Measurements from ENCODE around the gene PPP3CB. TPM values are rescaled to one million over a fixed set of nuclear protein-coding genes. Genes with fewer than 3 reads are reported as not detected.

The PPP3CB gene
- total and polyA plus RNA-seq, 4 donors = 49.1 to 180 (median 170) TPM

DNA sequence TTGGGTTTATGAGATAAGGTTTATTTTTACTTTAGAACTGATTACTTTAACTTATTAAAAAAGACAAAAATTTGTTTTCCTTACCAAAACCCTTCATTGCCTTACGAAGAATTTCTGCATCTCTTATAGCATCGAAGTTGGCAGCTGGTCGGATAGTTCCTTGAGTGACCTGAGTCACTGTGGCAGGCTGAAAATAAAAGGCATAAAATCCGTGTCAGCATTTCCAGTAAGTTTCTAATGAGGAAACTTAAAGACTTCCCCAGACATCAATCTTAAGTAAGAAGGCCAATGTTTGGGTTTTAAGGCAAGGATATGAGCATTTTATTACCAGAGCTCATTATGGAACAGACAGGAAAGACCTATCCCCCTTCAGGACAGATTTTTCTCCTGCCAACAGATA, 107.6 kb downstream of the PPP3CB start:
- Histone ChIP-seq H3K9me3 (ENCODE audit: control insufficient read depth, insufficient read depth, low read length) (no peaks in the 10 kb centered on the region), H3K27ac (ENCODE audit: low read depth, low read length) (no peak overlapping the region), H3K4me3 (ENCODE audit: low read depth, low read length) (no peak overlapping the region), H3K27me3 (ENCODE audit: control insufficient read depth, insufficient read depth, low read length) (no peaks in the 10 kb centered on the region), H3K4me1 (ENCODE audit: control insufficient read depth, insufficient read depth, low read length) (no peaks in the 10 kb centered on the region), H3K36me3 (ENCODE audit: control insufficient read depth, insufficient read depth, low read length) (peaks cover 37% of the 10 kb centered on the region)
- no CpG with 5 or more reads among the region's 4 CpGs for WGBS (ENCODE audit: insufficient coverage)
- no peak for DNase-seq (ENCODE audit: low read depth in 4 of 6, low spot score in 6 of 6)

DNA sequence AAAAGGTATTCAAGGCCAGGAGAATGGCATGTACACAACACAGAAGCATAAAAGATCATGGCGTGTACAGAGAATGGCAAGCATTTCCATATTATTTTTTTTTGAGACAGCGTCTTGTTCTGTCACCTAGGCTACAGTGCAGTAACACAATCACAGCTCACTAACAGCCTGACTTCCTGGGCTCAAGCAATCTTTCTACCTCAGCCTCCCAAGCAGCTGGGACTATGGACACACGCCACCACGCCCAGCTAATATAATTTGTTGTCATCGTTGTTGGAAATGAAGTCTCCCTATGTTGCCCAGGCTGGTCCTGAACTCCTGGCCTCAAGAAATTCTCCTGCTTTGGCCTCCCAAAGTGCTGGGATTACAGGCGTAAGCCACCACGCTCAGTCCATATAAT, 109.2 kb downstream of the PPP3CB start:
- 98% methylated on average over 5 of the region's 7 CpGs for WGBS (ENCODE audit: insufficient coverage)
- Histone ChIP-seq H3K36me3 (ENCODE audit: control insufficient read depth, insufficient read depth, low read length) (peaks cover 47% of the 10 kb centered on the region), H3K4me3 (ENCODE audit: low read depth, low read length) (no peak overlapping the region), H3K4me1 (ENCODE audit: control insufficient read depth, insufficient read depth, low read length) (no peaks in the 10 kb centered on the region), H3K27ac (ENCODE audit: low read depth, low read length) (no peak overlapping the region), H3K27me3 (ENCODE audit: control insufficient read depth, insufficient read depth, low read length) (no peaks in the 10 kb centered on the region), H3K9me3 (ENCODE audit: control insufficient read depth, insufficient read depth, low read length) (no peaks in the 10 kb centered on the region)
- DNase-seq (ENCODE audit: low read depth in 4 of 6, low spot score in 6 of 6) = no peak

Small RNAs within 50 kb of the gene (small RNA-seq; reads per million reads assigned to genes)
- gene RNU6-883P (ENCODE audit: low replicate concordance) = not detected

Other genes with a start within 250 kb of the PPP3CB start
- gene DNAJC9, start 248.8 kb downstream of the PPP3CB start, total RNA-seq = 10 to 100 TPM; 26.4 to 35.8 TPM
- gene DNAJC9, start 248.8 kb downstream of the PPP3CB start, polyA plus RNA-seq (ENCODE audit: insufficient read length in 2 of 2) = 10 to 100 TPM; 36.6 to 37.9 TPM
- 10 to 100 TPM; 62.2 to 65.8 TPM for gene MRPS16, start 243.4 kb downstream of the PPP3CB start, total RNA-seq
- 10 to 100 TPM; 68.8 to 84.3 TPM for gene MRPS16, start 243.4 kb downstream of the PPP3CB start, polyA plus RNA-seq (ENCODE audit: insufficient read length in 2 of 2)
- 10 to 100 TPM in 1 of 2 donors, 1 to 10 TPM in 1; 4.7 to 22.6 TPM for gene CFAP70, start 137.2 kb downstream of the PPP3CB start, total RNA-seq
- gene CFAP70, start 137.2 kb downstream of the PPP3CB start, polyA plus RNA-seq (ENCODE audit: insufficient read length in 2 of 2) = 10 to 100 TPM in 1 of 2 donors, 1 to 10 TPM in 1; 8.8 to 14.2 TPM
- 10 to 100 TPM; 69.9 to 72.3 TPM for gene ANXA7, start 82.0 kb downstream of the PPP3CB start, total RNA-seq
- gene ANXA7, start 82.0 kb downstream of the PPP3CB start, polyA plus RNA-seq (ENCODE audit: insufficient read length in 2 of 2) = 10 to 100 TPM; 55.6 to 59.2 TPM
- 1 to 10 TPM; 3.2 to 3.9 TPM for gene MSS51, start 62.5 kb downstream of the PPP3CB start, total RNA-seq
- gene MSS51, start 62.5 kb downstream of the PPP3CB start, polyA plus RNA-seq (ENCODE audit: insufficient read length in 2 of 2) = 1 to 10 TPM; 2.4 to 6.4 TPM
- 10 to 100 TPM; 94.2 to 98.3 TPM for gene USP54, start 95.3 kb upstream of the PPP3CB start, total RNA-seq
- gene USP54, start 95.3 kb upstream of the PPP3CB start, polyA plus RNA-seq (ENCODE audit: insufficient read length in 2 of 2) = 10 to 100 TPM; 79.0 to 84.3 TPM
- gene MYOZ1, start 145.4 kb upstream of the PPP3CB start, total RNA-seq = 1 to 10 TPM; 1.6 to 4.2 TPM
- 1 to 10 TPM; 1.3 to 2.2 TPM for gene MYOZ1, start 145.4 kb upstream of the PPP3CB start, polyA plus RNA-seq (ENCODE audit: insufficient read length in 2 of 2)
- under 1 TPM in 1 of 2 donors, not detected in 1; 0.11 TPM for gene SYNPO2L, start 160.0 kb upstream of the PPP3CB start, total RNA-seq
- gene SYNPO2L, start 160.0 kb upstream of the PPP3CB start, polyA plus RNA-seq (ENCODE audit: insufficient read length in 2 of 2) = 1 to 10 TPM in 1 of 2 donors, under 1 TPM in 1; 0.54 to 1.5 TPM
- 10 to 100 TPM in 1 of 2 donors, 1 to 10 TPM in 1; 5.8 to 10.1 TPM for gene AGAP5, start 202.1 kb upstream of the PPP3CB start, total RNA-seq
- 10 to 100 TPM in 1 of 2 donors, 1 to 10 TPM in 1; 9.2 to 25.7 TPM for gene AGAP5, start 202.1 kb upstream of the PPP3CB start, polyA plus RNA-seq (ENCODE audit: insufficient read length in 2 of 2)
- 10 to 100 TPM; 45.7 to 63.4 TPM for gene SEC24C, start 248.3 kb upstream of the PPP3CB start, total RNA-seq
- gene SEC24C, start 248.3 kb upstream of the PPP3CB start, polyA plus RNA-seq (ENCODE audit: insufficient read length in 2 of 2) = 10 to 100 TPM; 70.9 to 73.7 TPM

Measured in spinal cord (tissue), 10 donors.